HG02943 (cell line): ENCODE measurements around the gene GAMT.
"Not testable (repeated sequence)": the region's sequence is repeated elsewhere in the genome, so short reads cannot be mapped to it uniquely, and the experiment has no call there.

ENCODE experiments used
- ATAC-seq: cut with Tn5 transposase; IDR thresholded peaks from one replicate; pipeline ENCODE4 v1.9.1; 2021; ENCODE audit warnings: mild to moderate bottlenecking, low read depth, moderate library complexity; ENCODE audit not compliant: unreplicated experiment

GAMT gene

GRCh38 chr19:1420085-1420484 is 18.7 kb upstream of the GAMT start:
- not testable (repeated sequence) for ATAC-seq

- ATAC-seq = no peak
Observed at GRCh38 chr19:1418951-1419738, 17.8 kb upstream of the GAMT start.

GRCh38 chr19:1418496-1418775 is 17.1 kb upstream of the GAMT start:
- ATAC-seq = no peak

- no peak for ATAC-seq
Observed at GRCh38 chr19:1417681-1418495, 16.5 kb upstream of the GAMT start.

GRCh38 chr19:1417145-1417544 is 15.8 kb upstream of the GAMT start:
- ATAC-seq = no peak

- ATAC-seq = no peak
Observed at GRCh38 chr19:1416014-1416841, 14.9 kb upstream of the GAMT start.

GRCh38 chr19:1412995-1413800 is 11.9 kb upstream of the GAMT start:
- ATAC-seq = no peak

- ATAC-seq = no peak
Observed at GRCh38 chr19:1412323-1412923, 11.1 kb upstream of the GAMT start.

GRCh38 chr19:1411255-1412191 is 10.2 kb upstream of the GAMT start:
- no peak for ATAC-seq

GRCh38 chr19:1410789-1411188 is 9.4 kb upstream of the GAMT start:
- no peak for ATAC-seq

- no peak for ATAC-seq
Observed at GRCh38 chr19:1410136-1410786, 8.9 kb upstream of the GAMT start.

GRCh38 chr19:1409204-1410005 is 8.1 kb upstream of the GAMT start:
- ATAC-seq = no peak

GRCh38 chr19:1408300-1409203 is 7.2 kb upstream of the GAMT start:
- peak; percentile 4 for ATAC-seq

GRCh38 chr19:1407528-1408299 is 6.4 kb upstream of the GAMT start, which contains the start of gene DAZAP1:
DAZAP1 (plus strand) TSS chr19:1407586; CDS start chr19:1407774, 188 bp downstream.
- ATAC-seq = peak; percentile 12

- peak; percentile 72 for ATAC-seq
Observed at GRCh38 chr19:1406774-1407527, 5.6 kb upstream of the GAMT start.
